NCI-H128 (cell line): ENCODE results near the gene PMEPA1.

ENCODE experiments used
- DNase-seq: peaks from one replicate; lab custom pipeline; 2025; ENCODE audit not compliant: unreplicated experiment; lab: John Stamatoyannopoulos, UW

Gene PMEPA1

DNA sequence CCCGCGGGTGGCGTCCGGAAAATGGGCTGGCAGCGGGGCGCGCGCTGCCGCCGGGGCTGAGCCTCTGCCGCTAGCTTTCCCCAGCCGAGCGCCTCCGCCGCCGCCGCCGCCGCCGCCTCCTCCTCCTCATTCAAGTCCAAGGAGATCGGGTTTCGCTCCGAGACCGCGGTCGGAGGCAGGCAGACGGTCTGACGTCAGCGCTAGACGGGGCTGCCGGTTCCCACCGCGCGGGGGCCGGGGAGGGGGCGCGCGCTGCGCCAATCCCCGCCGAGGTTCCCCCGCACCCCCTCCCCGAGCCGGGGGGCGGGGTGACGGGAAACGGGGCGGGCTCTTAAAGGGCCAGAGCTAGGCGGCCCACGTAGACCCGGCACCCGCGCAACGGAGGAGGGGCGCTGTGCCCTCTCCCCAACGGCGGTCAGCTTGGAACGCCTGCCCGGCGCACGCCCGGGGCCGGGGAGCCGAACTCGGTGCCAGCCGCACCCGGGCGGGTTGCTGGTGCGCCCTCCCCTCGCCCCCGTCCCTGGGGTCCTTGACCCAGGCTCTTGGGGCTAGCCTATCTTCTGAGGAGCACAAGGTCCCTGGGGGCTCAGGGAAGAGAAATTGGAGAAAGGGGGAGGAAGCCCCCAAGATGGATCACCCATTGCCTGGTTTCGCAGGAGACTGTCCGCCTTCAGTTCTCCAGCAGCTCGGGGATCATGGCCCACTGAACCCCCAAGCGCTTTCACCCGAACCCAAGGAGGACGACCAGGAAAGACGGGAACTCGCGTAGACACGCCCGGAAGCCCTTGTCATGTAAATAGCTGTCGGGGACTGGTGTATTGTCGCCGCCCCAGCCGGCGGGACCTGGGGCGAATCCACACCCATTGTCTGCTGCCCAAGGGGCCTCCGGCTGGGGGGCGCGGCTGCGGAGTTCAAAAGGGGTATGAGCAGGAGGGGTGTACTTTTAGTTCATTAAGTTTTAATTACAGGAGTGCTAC is at the start of gene PMEPA1:
TSS of gene PMEPA1 (minus strand) at position 193 of the 977 bp plus-strand sequence. CDS start 433 bp downstream, outside the sequence.
- peak; percentile 89 for DNase-seq

DNA sequence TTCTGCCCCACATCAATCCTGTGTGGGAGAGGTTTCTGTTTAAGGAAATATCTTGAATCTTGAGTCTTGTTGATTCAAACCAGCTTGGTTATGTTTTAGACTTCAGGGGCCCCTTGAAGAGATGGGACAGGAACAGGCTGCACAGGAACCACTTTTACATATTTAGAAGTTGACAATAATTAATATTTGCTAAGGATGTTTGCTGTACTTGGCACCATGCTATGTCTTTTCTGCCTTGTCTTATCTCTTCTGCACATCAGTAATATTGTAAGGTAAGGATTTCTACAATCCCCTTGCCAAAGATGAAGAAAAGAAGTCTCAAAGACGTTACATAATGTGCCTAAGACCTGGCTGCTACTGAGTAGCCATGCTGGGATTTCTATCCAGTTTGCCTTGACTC is 48.0 kb upstream of the PMEPA1 start:
- no peak for DNase-seq

DNA sequence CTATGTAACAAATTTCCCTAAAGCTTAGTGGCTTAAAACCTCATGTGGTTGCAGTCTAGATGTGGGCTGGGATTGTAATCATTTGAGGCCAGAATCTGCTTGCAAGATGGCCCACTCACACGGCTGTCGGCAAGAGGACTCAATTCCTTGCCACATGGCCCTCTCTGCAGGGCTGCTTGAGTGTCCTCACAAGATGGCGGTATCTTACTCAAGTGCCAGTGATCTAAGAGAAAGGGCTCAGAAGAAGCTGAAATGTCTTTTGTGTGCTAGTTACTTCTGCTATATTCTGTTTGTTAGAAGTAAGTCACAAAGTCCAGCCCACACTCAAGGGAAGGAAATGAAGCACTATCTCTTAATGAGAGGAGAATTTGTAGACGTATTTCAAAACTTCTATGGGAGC is 47.1 kb upstream of the PMEPA1 start:
- DNase-seq: no peak

- DNase-seq: no peak
Observed at GRCh38 chr20:57756213-57756612, 46.4 kb upstream of the PMEPA1 start.

DNA sequence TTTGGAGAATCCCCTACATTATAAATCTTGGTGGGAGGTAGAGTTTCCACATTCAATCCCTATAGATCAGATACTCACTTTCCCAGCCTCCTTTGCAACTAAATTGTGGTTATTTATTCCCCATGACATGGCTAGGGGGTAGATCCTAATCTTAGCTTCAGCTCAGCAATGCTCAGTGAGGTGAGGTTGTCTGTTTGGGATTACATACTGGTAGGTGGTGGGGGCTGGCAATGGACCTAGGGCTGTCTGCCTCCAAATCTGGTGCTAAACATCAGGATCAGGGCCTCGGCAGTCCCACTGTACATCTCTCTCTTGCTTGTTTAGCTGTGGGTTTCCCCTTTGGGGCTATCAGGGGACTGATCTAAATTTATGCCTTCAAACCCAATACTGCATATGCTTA is 45.8 kb upstream of the PMEPA1 start:
- no peak for DNase-seq

- DNase-seq: no peak
Observed at GRCh38 chr20:57754190-57754589, 44.4 kb upstream of the PMEPA1 start.

DNA sequence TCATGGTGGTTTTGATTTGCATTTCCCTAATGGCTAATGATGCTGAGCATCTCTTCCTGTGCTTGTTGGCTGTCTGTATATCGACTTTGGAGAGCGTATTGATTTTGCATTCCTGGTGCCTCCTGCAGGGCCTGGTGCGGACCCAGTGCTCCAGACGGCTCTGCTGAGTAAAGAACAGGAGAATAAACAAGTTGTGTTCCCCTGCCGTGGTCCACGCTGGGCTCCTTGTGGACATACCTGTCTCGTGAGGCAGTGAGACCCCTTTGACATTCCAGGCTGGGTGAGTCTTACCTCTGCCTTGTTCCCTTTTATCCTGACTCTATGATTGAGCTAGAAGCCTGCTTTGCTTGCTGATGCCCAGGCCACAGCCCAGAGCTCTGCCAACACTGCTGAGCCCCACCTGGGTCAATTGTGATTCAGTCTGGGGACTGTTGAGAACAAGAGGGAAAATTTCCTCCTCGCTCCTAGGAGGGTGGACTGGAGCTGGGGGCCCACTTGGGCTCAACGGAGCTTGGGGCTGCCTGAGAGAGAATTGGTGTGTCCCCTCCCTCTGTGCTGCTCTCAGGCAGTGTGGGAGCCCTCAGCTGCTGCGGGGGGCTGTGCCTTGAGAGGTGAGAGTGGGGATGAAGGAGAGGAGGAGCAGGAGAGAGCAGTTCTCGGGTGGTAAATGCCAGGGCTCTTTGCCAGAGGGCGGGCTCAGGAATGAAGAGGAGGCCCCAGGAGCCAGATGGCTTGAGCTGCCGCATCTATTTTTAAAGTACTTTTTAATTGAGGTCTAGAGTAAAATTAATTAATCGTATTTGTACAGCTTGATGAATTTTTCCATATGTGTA is 43.7 kb upstream of the PMEPA1 start:
- DNase-seq: no peak

GRCh38 chr20:57751411-57751810 is 41.6 kb upstream of the PMEPA1 start:
- DNase-seq: no peak

- DNase-seq: no peak
Observed at GRCh38 chr20:57749869-57750268, 40.1 kb upstream of the PMEPA1 start.

GRCh38 chr20:57749131-57749690 is 39.4 kb upstream of the PMEPA1 start:
- DNase-seq: no peak

DNA sequence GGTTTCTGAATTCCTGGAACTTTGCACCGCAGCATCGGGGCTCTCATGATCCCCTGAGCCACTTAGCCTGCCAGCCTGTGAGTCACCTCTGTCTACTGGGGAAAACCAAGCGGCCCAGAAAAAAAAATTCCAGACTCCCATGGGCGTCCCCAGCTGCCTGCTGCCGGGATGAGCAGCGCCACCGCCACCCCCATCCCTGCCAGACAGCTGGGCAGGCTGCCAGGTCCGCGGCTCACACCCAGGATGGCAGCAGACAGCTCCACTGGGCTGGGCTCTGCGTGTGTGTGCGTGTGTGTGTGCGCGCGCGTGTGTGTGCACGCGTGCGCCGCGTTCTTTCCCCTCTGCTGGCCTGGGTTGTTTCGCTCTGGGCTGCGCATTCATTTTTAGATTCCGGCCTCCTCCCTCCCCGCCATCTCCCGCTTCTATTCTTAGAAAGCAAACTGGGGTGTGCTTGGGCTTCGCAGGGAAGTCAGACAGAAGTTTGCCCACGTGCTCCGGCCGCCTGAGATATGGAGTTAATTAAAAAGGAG is 38.9 kb upstream of the PMEPA1 start:
- DNase-seq: peak; percentile 59

- no peak for DNase-seq
Observed at GRCh38 chr20:57747861-57748481, 38.2 kb upstream of the PMEPA1 start.

GRCh38 chr20:57746832-57747404 is 37.1 kb upstream of the PMEPA1 start:
- no peak for DNase-seq

GRCh38 chr20:57746201-57746600 is 36.4 kb upstream of the PMEPA1 start:
- DNase-seq: no peak

GRCh38 chr20:57744206-57744605 is 34.4 kb upstream of the PMEPA1 start:
- DNase-seq: no peak

GRCh38 chr20:57743450-57744095 is 33.8 kb upstream of the PMEPA1 start:
- DNase-seq: no peak

GRCh38 chr20:57742507-57743181 is 32.8 kb upstream of the PMEPA1 start:
- DNase-seq: no peak

GRCh38 chr20:57738484-57738883 is 28.7 kb upstream of the PMEPA1 start:
- no peak for DNase-seq

DNA sequence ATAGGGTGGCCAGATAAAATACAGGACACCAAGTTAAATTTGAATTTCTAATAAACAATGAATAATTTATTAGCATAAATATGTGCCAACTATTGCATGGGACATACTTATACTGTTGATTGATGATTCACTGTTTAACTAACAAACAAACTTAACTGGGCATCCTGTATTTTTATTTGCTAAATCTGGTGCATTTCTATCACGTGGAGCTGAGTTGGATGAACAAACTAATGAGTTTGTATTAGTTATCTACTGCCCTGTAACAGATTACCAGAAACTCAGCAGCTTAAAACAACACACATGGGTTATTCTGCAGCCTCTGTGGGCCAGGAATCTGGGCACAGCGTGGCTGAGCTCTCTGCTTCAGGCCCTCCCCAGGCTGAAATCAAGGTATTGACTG is 28.2 kb upstream of the PMEPA1 start:
- DNase-seq: no peak
